Pulmonary artery endothelial cell (primary cell): ENCODE measurements around the gene RYK. TPM values are rescaled to one million over a fixed set of nuclear protein-coding genes. Genes with fewer than 3 reads are reported as not detected.

Source experiments
- DNase-seq: peaks from one replicate; pipeline ENCODE4 v3.0.0-alpha.2; 2011; ENCODE audit warnings: low read depth, low spot score
- total RNA-seq: library from RNA; depleted of rRNA; stranded (reverse); fragments of >200 nt; gene quantifications from 2 replicates; pipeline ENCODE4 v1.2.3, GENCODE V29; 2014

Gene RYK
- total RNA-seq, 1 donor from 2014 or later, result 92.5 TPM

DNA sequence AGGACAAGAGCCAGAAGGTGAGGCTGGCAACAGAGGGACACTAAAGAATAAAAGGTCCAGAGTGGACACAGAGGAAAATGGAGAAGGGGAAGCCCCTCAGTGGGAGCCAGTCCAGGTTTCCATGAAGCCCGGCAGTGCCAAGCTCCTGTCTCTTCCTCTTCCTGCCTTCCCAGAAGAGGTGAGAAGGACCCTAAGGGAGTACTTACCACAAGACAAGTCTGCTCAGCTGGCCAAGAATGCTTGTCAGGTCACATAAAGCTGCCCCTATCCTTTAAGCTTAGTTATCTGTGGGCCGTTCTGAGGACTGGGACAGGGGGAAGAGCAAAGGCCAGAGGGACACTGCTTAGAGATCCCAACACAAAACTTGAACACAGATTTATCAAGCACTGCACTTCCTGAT, 100.2 kb downstream of the RYK start:
- no peak for DNase-seq

DNA sequence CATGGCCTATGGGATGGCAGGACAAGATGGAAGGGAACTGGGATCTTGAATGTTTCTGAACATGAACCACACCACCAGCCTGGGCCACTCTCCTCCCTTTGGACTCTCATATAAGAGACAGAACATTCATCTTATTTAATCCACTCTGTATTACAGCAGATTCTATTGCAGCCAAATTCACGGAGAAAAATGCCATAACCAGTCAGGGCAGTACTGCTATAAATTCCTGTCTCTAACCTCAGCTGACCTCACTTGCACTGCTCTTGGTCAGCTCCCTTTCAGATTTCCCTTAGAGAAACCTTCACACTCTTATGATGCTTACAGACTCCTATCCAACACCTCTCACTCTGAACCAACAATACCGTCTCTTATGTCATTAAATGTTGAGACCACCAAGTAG, 101.4 kb downstream of the RYK start:
- DNase-seq, result no peak

DNA sequence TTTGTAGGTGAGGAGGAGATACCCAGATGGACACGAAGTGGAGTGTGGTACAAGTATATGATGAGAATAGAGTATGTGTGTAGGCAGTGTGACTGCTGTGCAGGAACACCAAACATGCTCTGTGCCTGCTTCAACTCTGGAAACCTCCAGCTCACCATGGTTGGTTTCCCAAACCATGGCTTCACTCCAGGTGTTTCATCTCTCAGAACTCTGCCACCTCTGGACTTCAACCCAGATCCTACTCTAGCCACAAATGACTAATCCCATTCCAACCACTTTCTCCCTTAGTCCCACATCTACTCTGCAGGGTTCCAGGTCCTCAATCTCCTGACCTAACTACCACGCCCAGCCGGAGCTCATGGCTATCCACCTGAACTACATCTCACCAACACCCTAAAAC, 102.1 kb downstream of the RYK start:
- DNase-seq, result no peak

DNA sequence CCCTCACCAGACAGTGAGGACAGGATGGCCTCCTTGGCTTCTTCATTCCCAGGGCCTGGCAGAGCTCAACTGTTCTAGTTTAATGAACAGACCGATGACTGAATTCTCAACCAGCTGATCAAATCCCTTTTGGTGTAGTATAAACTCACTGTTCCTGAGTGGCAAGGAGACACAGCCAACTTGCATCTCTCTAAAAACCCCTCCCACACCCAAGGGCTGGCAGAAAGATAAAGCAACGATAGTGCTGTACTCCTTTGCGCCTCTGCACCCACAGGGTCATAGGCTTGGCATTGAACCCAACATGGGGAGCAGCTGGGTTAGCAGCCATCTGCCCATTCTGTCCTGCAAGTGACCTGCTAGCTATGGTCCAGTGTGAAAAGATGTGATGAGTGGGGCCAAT, 103.2 kb downstream of the RYK start:
- DNase-seq, result no peak

DNA sequence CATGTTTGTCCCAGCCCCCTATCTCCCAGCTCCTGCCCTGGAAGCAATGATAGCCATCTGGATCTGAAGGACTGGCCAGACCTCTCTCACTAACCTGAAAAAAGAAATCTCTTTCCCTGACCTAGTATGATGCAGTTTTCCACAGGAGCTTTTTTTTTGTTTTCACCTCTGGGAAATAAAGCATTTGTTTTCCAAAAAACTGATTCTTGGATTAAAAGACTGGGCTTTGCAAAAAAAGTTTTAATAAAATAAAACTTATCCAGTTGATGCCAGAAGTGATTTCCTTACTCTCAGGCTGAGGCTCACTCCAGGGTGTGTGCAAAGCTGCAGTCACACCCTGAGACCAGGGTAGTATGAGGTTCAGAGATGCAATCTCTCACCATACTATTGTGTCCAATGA, 104.0 kb downstream of the RYK start:
- no peak for DNase-seq

DNA sequence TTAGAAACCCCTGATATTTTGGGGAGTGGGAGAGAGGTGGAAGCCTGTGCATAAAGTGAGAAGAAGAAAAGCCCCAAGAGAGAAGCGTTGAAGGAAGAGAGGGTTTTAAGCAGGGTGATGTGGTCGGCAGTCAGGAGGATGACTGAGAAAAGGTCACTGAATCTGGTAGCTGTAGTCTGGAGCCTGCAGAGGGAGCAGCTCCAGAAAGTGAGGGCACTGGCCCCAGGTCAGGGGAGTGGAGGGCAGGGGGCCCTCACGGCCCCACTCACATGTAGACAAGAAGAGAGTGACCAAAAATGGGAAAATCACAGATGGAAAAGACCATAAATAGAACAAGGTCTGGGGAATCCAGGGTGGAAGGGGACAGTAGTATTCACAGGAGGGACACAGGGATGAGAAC, 105.5 kb downstream of the RYK start:
- no peak for DNase-seq

DNA sequence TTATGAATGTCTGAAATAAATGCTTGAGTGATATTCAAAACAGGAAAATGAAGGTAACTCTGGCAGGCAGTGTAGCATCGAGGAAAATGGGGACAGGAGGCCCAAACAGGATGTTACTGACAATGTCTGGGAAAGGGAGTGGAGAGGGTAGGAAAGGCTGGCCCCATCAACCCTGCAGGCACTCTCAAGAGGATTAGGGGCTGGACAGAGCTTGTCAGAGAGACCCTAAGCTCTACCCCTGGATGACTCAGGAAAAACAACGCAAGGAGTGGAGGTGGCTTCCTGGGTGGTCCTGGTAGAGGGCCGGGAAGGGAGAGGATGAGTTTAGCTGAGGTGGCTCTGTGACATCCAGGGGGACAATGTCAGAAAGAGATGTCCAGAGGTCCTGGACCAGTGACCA, 106.0 kb downstream of the RYK start:
- no peak for DNase-seq

DNA sequence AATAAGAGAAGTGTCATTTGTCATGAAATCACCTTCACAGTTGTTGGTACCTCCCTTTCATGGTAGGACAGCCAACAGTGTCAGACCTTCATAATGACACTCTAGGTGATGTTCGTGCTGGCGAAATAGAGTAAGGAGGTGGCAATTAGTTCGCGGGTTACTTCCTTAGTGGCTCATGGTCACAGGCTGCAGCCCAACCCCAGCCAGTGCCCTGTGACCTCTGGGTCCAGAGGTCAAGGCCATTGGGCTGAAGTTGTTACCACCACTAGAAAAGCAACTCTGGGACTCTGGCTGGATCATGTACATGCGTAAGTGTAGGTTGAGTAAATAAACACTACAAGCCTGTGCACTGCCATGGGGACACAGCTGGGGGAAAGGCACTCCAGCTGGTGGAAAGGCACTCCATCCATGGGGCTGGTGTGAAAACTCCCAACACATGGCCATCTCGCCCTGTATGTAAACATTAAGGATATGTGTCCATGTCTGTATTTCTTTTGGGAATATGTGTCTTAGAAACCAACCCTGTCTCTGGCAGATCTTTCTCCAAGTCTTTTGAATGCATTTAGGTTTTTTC, 106.7 kb downstream of the RYK start:
- DNase-seq, result no peak

DNA sequence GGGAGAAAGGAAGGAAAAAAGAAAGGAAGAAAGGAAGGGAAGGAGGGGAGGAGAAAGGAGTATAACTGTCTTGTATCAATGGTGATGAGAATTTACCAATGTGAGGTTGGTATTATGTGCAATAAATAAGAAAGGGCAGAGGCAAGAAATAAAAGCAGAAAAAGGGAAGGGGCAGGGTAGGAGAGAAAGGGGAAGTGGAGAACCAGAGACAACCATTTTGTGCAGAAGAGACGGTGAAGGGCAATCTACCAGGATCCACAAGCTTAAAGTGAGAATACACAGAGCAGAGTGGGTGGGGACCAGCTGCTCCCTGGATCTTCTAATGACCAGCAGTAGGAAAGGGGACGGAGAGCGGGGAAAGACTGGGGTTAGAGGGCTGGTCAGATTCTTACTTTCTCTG, 114.1 kb downstream of the RYK start:
- DNase-seq, result no peak

DNA sequence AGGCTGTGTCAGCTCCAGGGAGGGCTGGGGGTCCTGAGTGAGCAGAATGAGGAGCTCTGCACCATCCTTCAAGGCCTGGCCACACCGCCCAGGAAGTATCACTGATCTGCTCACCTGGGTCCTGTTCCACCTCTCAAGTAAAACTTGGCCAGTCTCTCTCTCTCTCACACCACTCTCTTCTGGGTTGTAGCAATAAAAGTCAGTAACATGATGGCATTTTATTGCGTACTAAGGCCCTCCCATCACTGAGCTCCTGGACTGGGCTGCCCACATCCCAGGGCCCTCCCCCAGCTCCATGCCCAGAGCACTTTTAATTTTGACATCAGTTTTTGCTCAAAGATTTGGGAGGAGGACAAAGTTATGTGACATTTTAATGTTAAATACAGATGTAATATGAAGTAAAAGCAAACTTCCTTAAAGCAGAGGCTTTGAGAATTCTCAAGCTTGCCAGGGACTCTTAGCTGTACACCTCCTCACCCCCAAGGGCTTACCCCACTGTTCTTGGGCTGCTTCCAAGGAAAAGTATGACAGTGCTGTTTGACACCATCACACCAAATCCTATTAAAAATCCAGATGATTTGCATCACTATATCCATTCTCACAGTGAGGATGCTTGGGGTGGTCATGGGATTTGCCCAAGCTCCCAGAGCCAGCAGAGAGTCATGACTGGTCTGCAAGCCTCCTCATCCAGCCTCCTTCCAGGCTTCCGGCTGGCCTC, 115.8 kb downstream of the RYK start:
- no peak for DNase-seq

DNA sequence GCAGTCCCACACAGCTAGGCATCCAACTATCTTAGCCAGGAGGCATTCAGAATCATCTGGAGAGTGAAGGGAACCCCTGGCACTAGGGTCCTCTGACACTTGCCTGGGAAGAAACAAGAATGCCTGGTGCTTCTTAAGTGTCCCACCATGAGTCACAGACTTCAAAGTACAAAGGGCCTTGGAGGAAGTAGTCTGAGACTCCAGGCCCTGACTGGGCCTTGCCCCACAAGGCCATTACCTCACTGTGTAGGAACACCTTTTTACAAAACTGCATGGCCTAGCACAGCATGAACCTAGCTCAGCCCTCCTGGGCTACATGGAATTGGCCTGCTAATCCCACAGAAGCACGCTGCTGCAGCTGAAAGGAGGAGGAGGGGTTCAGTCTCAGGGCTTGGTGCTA, 116.4 kb downstream of the RYK start:
- no peak for DNase-seq

DNA sequence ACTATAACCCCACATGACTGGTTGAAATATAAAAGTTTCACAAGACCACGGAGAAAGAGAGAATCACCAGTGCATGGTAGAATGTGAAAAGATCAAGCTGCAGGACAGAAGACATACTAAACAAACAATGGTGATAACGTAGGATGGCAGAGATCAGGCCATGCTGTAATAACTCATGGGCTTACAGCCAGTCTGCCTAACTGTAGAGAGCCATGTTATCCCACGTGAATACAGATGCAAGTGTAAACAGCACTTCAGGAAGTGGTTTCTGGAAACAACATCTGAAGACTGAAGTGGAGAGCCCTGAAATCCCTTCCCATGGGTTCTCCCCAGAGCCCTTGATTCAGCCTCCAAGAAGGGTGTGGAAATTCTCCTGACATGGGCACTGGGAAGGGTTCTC, 117.7 kb downstream of the RYK start:
- DNase-seq, result no peak

DNA sequence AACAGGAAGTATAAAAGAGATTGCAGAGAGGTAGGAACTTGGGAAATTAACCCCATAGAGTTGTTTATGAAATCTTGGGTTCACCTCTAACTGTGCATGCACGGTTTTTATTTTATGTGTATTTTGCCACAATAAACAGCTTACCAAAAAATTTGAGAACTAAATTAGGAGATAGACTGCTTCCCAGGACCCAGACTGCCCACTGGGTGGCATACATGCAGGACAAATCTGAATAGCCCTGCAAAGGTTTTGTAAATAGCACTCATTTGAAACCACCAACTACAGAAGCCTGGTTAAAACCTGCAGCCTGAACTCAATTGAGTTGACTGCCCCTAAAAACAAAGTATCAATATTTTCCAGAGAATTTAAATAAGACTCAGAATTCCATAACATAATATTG, 124.5 kb downstream of the RYK start:
- no peak for DNase-seq

DNA sequence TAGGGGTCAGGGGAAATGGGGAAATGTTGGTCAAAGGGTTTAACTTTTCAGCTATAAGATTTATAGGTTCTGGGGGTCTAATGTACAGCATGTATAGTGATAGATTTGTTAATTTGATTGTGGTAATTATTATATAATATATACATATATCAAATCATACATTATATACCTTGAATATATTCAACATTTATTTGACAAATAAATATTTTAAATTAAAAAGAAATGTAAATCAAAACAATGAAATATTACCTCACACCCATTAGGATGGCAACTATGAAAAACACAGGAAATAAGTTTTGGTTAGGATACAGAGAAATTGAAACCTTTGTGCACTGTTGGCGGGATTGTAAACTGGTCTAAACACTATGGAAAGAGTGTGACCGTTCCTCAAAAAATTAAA, 135.9 kb downstream of the RYK start:
- no peak for DNase-seq

DNA sequence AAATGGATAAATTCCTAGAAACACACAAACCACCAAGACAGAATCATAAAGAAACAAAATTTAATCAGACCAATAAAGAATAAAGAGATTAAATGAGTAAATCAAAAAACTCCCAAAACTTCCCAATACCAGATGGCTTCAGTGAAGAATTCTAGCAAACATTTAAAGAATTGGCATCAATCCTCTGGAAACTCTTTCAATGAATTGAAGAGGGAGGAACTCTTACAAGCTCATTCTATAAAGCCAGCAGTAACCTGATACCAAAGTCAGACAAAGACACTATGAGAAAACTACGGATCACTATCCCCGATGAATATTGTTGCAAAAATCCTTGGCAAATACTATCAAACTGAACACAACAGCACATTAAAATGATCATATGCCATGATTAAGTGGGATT, 139.0 kb downstream of the RYK start:
- DNase-seq, result no peak

DNA sequence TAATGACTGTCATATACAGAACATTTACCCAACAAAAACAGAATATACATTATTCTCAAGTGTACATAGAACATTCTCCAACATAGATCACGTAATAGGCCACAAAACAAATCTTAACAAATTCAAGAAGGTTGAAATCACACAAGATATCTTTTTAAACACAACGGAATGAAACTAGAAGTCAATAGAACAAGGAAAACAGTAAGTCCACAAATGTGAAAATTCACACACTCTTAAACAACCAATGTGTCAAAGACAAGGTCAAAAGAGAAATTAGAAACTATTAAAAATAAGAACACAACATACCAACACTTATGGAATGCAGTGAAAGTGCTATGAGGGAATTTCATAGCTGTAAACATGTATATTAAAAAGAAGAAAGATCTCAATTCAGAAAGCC, 139.7 kb downstream of the RYK start:
- DNase-seq, result no peak

Other genes starting within 250 kb of the RYK start
- 0.28 and 0.79 TPM in 2 replicates for gene SLCO2A1, start 220.9 kb downstream of the RYK start, total RNA-seq
- 85.1 and 104 TPM in 2 replicates for gene AMOTL2, start 123.6 kb upstream of the RYK start, total RNA-seq
- 46.4 and 65.2 TPM in 2 replicates for gene ANAPC13, start 235.1 kb upstream of the RYK start, total RNA-seq
- gene CEP63, start 235.2 kb upstream of the RYK start, total RNA-seq, result 21.2 and 26.1 TPM in 2 replicates